GM12878 (cell line): ENCODE results near the gene CDKN3. TPM values are rescaled to one million over a fixed set of nuclear protein-coding genes. Genes with fewer than 3 reads are reported as not detected.
A peak's percentile ranks its signal among the peaks of the same experiment; 100 is the strongest.

Experiments
- ATAC-seq: fragments of 200-7000 bp; cut with Tn5 transposase; 3 replicates; pipeline ENCODE4 v1.9.1; 2020; ENCODE audit warnings: mild to moderate bottlenecking, moderate library complexity
- BruUV-seq: library from RNA; stranded (reverse); fragments of 400-500 nt; replicated peaks from 2 replicates; lab custom pipeline; 2021; lab: Mats Ljungman, UMichigan
- CTCF ChIA-PET: fragments of 300-600 bp; sonication (Branson Sonifier 250); formaldehyde crosslinking; extraction: SDS; loops from one replicate; lab custom pipeline; 2021; ENCODE audit warnings: inconsistent platforms; lab: Yijun Ruan, JAX
- POLR2A ChIA-PET: fragments of 350-600 bp; formaldehyde crosslinking; extraction: SDS; loops from one replicate; lab custom pipeline; 2021; ENCODE audit warnings: inconsistent platforms; lab: Charles Lee
- RAD21 ChIA-PET: fragments of 300-600 bp; sonication (Branson Sonifier 250); formaldehyde crosslinking; loops from one replicate; lab custom pipeline; 2023; ENCODE audit warnings: antibody characterized with exemption; ENCODE audit not compliant: unreplicated experiment; lab: Charles Lee
- SMC1A ChIA-PET: fragments of 300-600 bp; sonication (Branson Sonifier 250); formaldehyde crosslinking; loops from one replicate; lab custom pipeline; 2023; ENCODE audit not compliant: unreplicated experiment, uncharacterized antibody; lab: Charles Lee
- DNase-seq: peaks from one replicate; pipeline ENCODE4 v3.0.0-alpha.2; 2011; ENCODE audit warnings: low read depth, low spot score
- FAIRE-seq: peaks from 3 replicates; lab custom pipeline; 2011; peaks lifted over from hg19 to GRCh38; lab: Jason Lieb, UNC
- H2AFZ ChIP-seq: 2 replicates; pipeline ENCODE4 v1.6.0; 2011; ENCODE audit warnings: low read depth, low read length, control low read depth; ENCODE audit not compliant: control insufficient read depth
- H3K27ac ChIP-seq: 2 replicates; pipeline ENCODE4 v1.5.1; 2011; ENCODE audit warnings: control low read depth; ENCODE audit not compliant: control insufficient read depth, insufficient read depth
- H3K27me3 ChIP-seq, 2 experiments: replicated peaks in 1 of 2; 2 replicates each; pipeline versions ENCODE4 v1.6.0 to v1.6.1; 2011; ENCODE audit warnings: low read length in 1 of 2; ENCODE audit not compliant: control insufficient read depth in 2 of 2, insufficient read depth in 2 of 2
- H3K36me3 ChIP-seq, 2 experiments: 2 replicates each; pipeline ENCODE4 v1.5.1; 2011; ENCODE audit warnings: low read length in 1 of 2; ENCODE audit not compliant: control insufficient read depth in 2 of 2, insufficient read depth in 2 of 2
- H3K4me1 ChIP-seq: 2 replicates; pipeline ENCODE4 v1.6.1; 2011; ENCODE audit warnings: mild to moderate bottlenecking, low read length, moderate library complexity, mixed read lengths; ENCODE audit not compliant: control insufficient read depth, insufficient read depth
- H3K4me2 ChIP-seq: 2 replicates; pipeline ENCODE4 v1.6.0; 2011; ENCODE audit warnings: control low read depth; ENCODE audit not compliant: control insufficient read depth, insufficient read depth
- H3K4me3 ChIP-seq: fragments of 200-600 bp; sonication (generic); 2 replicates; pipeline ENCODE4 v1.5.1; 2016
- H3K79me2 ChIP-seq: 2 replicates; pipeline ENCODE4 v1.6.0; 2011; ENCODE audit warnings: low read length; ENCODE audit not compliant: control insufficient read depth, insufficient read depth
- H3K9ac ChIP-seq: 2 replicates; pipeline ENCODE4 v1.8.0; 2011; ENCODE audit warnings: low read length, control low read depth, mixed read lengths; ENCODE audit not compliant: control insufficient read depth, insufficient read depth
- H3K9me3 ChIP-seq: replicated peaks from 3 replicates; pipeline ENCODE4 v1.5.1; 2011; ENCODE audit warnings: mild to moderate bottlenecking, low read length; ENCODE audit not compliant: control insufficient read depth, insufficient read depth
- H4K20me1 ChIP-seq: 2 replicates; pipeline ENCODE4 v1.6.0; 2011; ENCODE audit not compliant: control insufficient read depth, insufficient read depth
- ATF3 ChIP-seq: IDR thresholded peaks from 2 replicates; pipeline ENCODE4 v1.6.1; 2011; ENCODE audit warnings: low read depth, mild to moderate bottlenecking, low read length, moderate library complexity, borderline replicate concordance; ENCODE audit errors: extremely low read depth
- BCL3 ChIP-seq: IDR thresholded peaks from 2 replicates; pipeline ENCODE4 v1.6.1; 2011; ENCODE audit warnings: borderline replicate concordance, low read depth, mild to moderate bottlenecking, moderate library complexity, low read length; ENCODE audit not compliant: insufficient read depth, poor library complexity, severe bottlenecking
- BRCA1 ChIP-seq: IDR thresholded peaks from 2 replicates; pipeline ENCODE4 v1.6.1; 2011; ENCODE audit warnings: low read depth, low read length, improper control_type of control experiment
- CBFB ChIP-seq: IDR thresholded peaks from 2 replicates; pipeline ENCODE4 v1.6.1; 2016; ENCODE audit warnings: antibody characterized with exemption, low read depth
- CEBPZ ChIP-seq: fragments of 150-350 bp; IDR thresholded peaks from 2 replicates; pipeline ENCODE4 v1.6.1; 2016; ENCODE audit warnings: low read depth, low read length
- ESRRA ChIP-seq: IDR thresholded peaks from 2 replicates; pipeline ENCODE4 v1.6.1; 2012; ENCODE audit warnings: mild to moderate bottlenecking, low read length, improper control_type of control experiment
- ETV6 ChIP-seq, 2 experiments: fragments of 450-650 bp in 1 of 2; IDR thresholded peaks in 1 of 2; conservative IDR thresholded peaks in 1 of 2; 2 replicates each; pipeline ENCODE4 v1.6.1; 2014; ENCODE audit warnings: antibody characterized with exemption in 1 of 2, borderline replicate concordance in 1 of 2, low read depth in 1 of 2, mild to moderate bottlenecking in 1 of 2, moderate library complexity in 1 of 2
- HCFC1 ChIP-seq: fragments of 150-350 bp; IDR thresholded peaks from 2 replicates; pipeline ENCODE4 v1.6.1; 2014; ENCODE audit warnings: low read length
- IKZF1 ChIP-seq: fragments of 450-650 bp; conservative IDR thresholded peaks from 2 replicates; pipeline ENCODE4 v1.6.1; 2017; ENCODE audit warnings: antibody characterized with exemption, mild to moderate bottlenecking
- IRF4 ChIP-seq: IDR thresholded peaks from 2 replicates; pipeline ENCODE4 v1.6.1; 2011; ENCODE audit warnings: low read depth, low read length
- JUND ChIP-seq: IDR thresholded peaks from 2 replicates; pipeline ENCODE4 v1.6.1; 2012; ENCODE audit warnings: low read depth, mild to moderate bottlenecking, low read length, improper control_type of control experiment, moderate library complexity
- MYB ChIP-seq: fragments of 150-350 bp; IDR thresholded peaks from 2 replicates; pipeline ENCODE4 v1.6.1; 2014; ENCODE audit warnings: mild to moderate bottlenecking, low read depth, low read length, borderline replicate concordance
- NR2C1 ChIP-seq: fragments of 450-650 bp; IDR thresholded peaks from 2 replicates; pipeline ENCODE4 v1.6.1; 2017; ENCODE audit warnings: antibody characterized with exemption, mild to moderate bottlenecking, moderate library complexity
- NRF1 ChIP-seq: conservative IDR thresholded peaks from 2 replicates; pipeline ENCODE4 v1.6.1; 2011; ENCODE audit warnings: mild to moderate bottlenecking, low read depth, low read length, improper control_type of control experiment
- PAX8 ChIP-seq: fragments of 450-650 bp; IDR thresholded peaks from 2 replicates; pipeline ENCODE4 v1.6.1; 2017; ENCODE audit warnings: mild to moderate bottlenecking, moderate library complexity
- POLR2A ChIP-seq: IDR thresholded peaks from 2 replicates; pipeline ENCODE4 v1.6.1; 2011; ENCODE audit warnings: low read depth, mild to moderate bottlenecking, low read length
- RBBP5 ChIP-seq: fragments of 200-600 bp; sonication (generic); conservative IDR thresholded peaks from 2 replicates; pipeline ENCODE4 v1.6.1; 2016
- SIN3A ChIP-seq: IDR thresholded peaks from 2 replicates; pipeline ENCODE4 v1.6.1; 2012; ENCODE audit warnings: low read depth, low read length, improper control_type of control experiment
- TBL1XR1 ChIP-seq: IDR thresholded peaks from 2 replicates; pipeline ENCODE4 v1.6.1; 2012; ENCODE audit warnings: low read depth, low read length, improper control_type of control experiment
- TCF3 ChIP-seq: IDR thresholded peaks from 2 replicates; pipeline ENCODE4 v1.6.1; 2012; ENCODE audit warnings: low read depth, mild to moderate bottlenecking, low read length, borderline replicate concordance; ENCODE audit not compliant: insufficient read depth
- WGBS: methylation state at CpG from one replicate; pipeline ENCODE4 v1.1.6; 2016; ENCODE audit warnings: low lambda C conversion rate; ENCODE audit not compliant: insufficient replicate concordance, insufficient coverage; ENCODE audit errors: missing lambda C conversion rate; 5-methylcytosine and 5-hydroxymethylcytosine counted together
- in situ Hi-C: fragments of 300-500 bp; cut with MboI; formaldehyde crosslinking; loops from 9 replicates; pipeline ENCODE4 v1.14.3; 2018; ENCODE audit warnings: mixed read lengths
- intact Hi-C: fragments of 100-400 bp; cut with micrococcal nuclease; formaldehyde crosslinking; loops from one replicate; pipeline ENCODE4 v1.14.2; 2022; ENCODE audit not compliant: unreplicated experiment
- polyA plus RNA-seq, 11 experiments: library from polyadenylated mRNA; depleted of rRNA in 4 of 11; unstranded in 6 of 11; stranded (reverse) in 5 of 11; fragments of >200 nt; fragmentation: Nextera tagmentation in 4 of 11; fragmentation: Illumina TruSeq in 1 of 11; extraction: Ambion mirVana in 4 of 11; extraction: Trizol in 1 of 11; gene quantifications; 1 replicate in 1 of 11; 2 replicates in 10 of 11; pipeline versions ENCODE4 v1.2.1 to v1.2.3, GENCODE V29; 2011 to 2016; ENCODE audit warnings: inconsistent platforms in 2 of 11, missing spikeins in 2 of 11, low read depth in 1 of 11
- total RNA-seq, 4 experiments: library from RNA; depleted of rRNA in 3 of 4; stranded (reverse); fragments of >200 nt in 3 of 4; fragmentation: Illumina TruSeq in 1 of 4; extraction: Trizol in 1 of 4; gene quantifications; 2 replicates each; pipeline versions ENCODE4 v1.2.1 to v1.2.3, GENCODE V29; 2013 to 2021

CDKN3 gene
- total and polyA plus RNA-seq, 10 of the 15 experiments (the other 5 are each of a cell fraction or from before 2014, with no cell fraction given): 54.9 to 197 (median 111) TPM

GRCh38 chr14:54440037-54440436 lies 43.2 kb downstream of the CDKN3 start (continued):
- TF ChIP-seq BRCA1 (no peak), NR2C1 (no peak), NRF1 (no peak), HCFC1 (no peak), IKZF1 (no peak), TCF3 (no peak), IRF4 (no peak)

- Histone ChIP-seq H3K27ac (peak overlapping the region; percentile 85), H3K9ac (peak overlapping the region; percentile 83), H3K36me3 (no peaks in the 10 kb centered on the region), H3K4me1 (peaks cover 9% of the 10 kb centered on the region), H2AFZ (peak overlapping the region; percentile 83; the same call in 1 of the 2 replicates), H4K20me1 (no peaks in the 10 kb centered on the region), H3K4me3 (peak overlapping the region; percentile 72), H3K79me2 (peaks cover 55% of the 10 kb centered on the region), H3K27me3 (no peaks in the 10 kb centered on the region), H3K4me2 (peak overlapping the region; percentile 86), H3K9me3 (no peaks in the 10 kb centered on the region; the same call in 2 of the 3 replicates)
- CTCF ChIA-PET: interaction anchor here (0.9 to 1.9 kb wide), 6 partner anchors 10 to 48 kb away, joined by 3 to 8 read pairs (median 4); partner anchors contain the start of genes CDKN3 and GMFB
- RAD21 ChIA-PET: interaction anchor here (1.4 to 1.5 kb wide), 2 partner anchors 43 to 48 kb away, joined by 4 to 7 read pairs; partner anchors contain the start of genes CDKN3 and GMFB
- DNase-seq: no peak
- no TSS peak for BruUV-seq
- intact Hi-C loops: loop anchor here (2.0 kb wide), 1 partner anchor 48 kb away; the partner anchor contains the start of gene GMFB
- SMC1A ChIA-PET: no interaction called here
- FAIRE-seq: no peak
- in situ Hi-C loops: no loop called here
- POLR2A ChIA-PET: interaction anchor here (1.0 kb wide), 1 partner anchor 43 kb away, joined by 8 read pairs; the partner anchor contains the start of gene CDKN3
- no peak for ATAC-seq
- WGBS: under 1% methylated on average over 5 of the region's 5 CpGs
- TF ChIP-seq JUND (no peak), POLR2A (no peak), CEBPZ (no peak), BCL3 (no peak), SIN3A (no peak), ETV6 (conservative IDR thresholded peaks at IDR 0.05 in 1 of 2, IDR thresholded peaks at IDR 0.05 in 1 of 2; ENCODE audit: borderline replicate concordance in 1 of 2, low read depth in 1 of 2) (no peak), ESRRA (no peak), CBFB (no peak), TBL1XR1 (no peak), MYB (no peak), RBBP5 (no peak), PAX8 (no peak), ATF3 (no peak)
Observed at GRCh38 chr14:54440476-54440872, 43.7 kb downstream of the CDKN3 start.
